Uterus (tissue), 2 donors: ENCODE measurements around the gene RC3H1.

Source experiments
- CTCF ChIP-seq, 4 experiments: fragments of 200-600 bp in 2 of 4; fragments of 450-650 bp in 2 of 4; sonication (generic) in 2 of 4; IDR thresholded peaks; one replicate each; pipeline ENCODE4 v1.5.1; 2016 to 2019; ENCODE audit warnings: antibody characterized with exemption in 4 of 4, mild to moderate bottlenecking in 2 of 4, moderate library complexity in 1 of 4
- POLR2A ChIP-seq, 2 donors: fragments of 450-650 bp; IDR thresholded peaks; one replicate each; pipeline ENCODE4 v1.6.1; 2016; ENCODE audit warnings: antibody characterized with exemption in 2 of 2, mild to moderate bottlenecking in 1 of 2, moderate library complexity in 1 of 2

DNA sequence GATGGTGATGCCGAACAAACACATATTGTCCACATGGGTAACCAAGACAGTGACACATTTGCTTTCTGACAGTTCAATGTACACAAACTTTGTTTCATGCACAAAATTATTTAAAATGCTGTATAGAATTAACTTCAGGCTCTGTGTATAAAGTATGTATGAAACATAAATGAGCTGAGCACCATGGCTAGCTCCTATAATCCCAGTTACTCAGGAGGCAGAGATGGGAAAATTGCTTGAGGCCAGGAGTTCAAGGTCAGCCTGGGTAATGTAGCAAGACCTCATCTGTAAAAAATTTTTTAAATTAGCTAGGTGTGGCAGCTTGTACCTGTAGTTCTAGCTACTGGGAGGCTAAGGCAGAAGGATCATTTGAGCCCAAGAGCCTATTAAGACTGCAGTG, 19.2 kb upstream of the RC3H1 start:
- TF ChIP-seq CTCF (IDR thresholded peaks at IDR 0.05): no peak
- no peak for TF ChIP-seq POLR2A (IDR thresholded peaks at IDR 0.05)
